SIG-M5 (cell line): ENCODE measurements around the gene FCER2.
"Not testable (repeated sequence)": the region's sequence is repeated elsewhere in the genome, so short reads cannot be mapped to it uniquely, and the experiment has no call there.

Source experiments
- DNase-seq: peaks from one replicate; lab custom pipeline; 2025; lab: John Stamatoyannopoulos, UW

Gene FCER2

GRCh38 chr19:7701654-7702457, at the start of gene FCER2:
Gene FCER2 (minus strand): TSS chr19:7702131. CDS start chr19:7699760, 2,371 bp downstream.
- no peak for DNase-seq

GRCh38 chr19:7751157-7751783, 49.3 kb upstream of the FCER2 start:
- DNase-seq: no peak

- DNase-seq: no peak
Measured at GRCh38 chr19:7748756-7749155, 46.8 kb upstream of the FCER2 start.

- DNase-seq: no peak
Measured at GRCh38 chr19:7748171-7748570, 46.2 kb upstream of the FCER2 start.

GRCh38 chr19:7746903-7747884, 45.3 kb upstream of the FCER2 start, which contains the start of gene CD209:
Gene CD209 (minus strand): TSS chr19:7747534. CDS start chr19:7747511, 23 bp downstream.
- DNase-seq: no peak

- not testable (repeated sequence) for DNase-seq
Measured at GRCh38 chr19:7746306-7746705, 44.4 kb upstream of the FCER2 start.

GRCh38 chr19:7744871-7745650, 43.1 kb upstream of the FCER2 start:
- no peak for DNase-seq

- no peak for DNase-seq
Measured at GRCh38 chr19:7744199-7744786, 42.4 kb upstream of the FCER2 start.

GRCh38 chr19:7743425-7743841, 41.5 kb upstream of the FCER2 start:
- no peak for DNase-seq

- DNase-seq: no peak
Measured at GRCh38 chr19:7742991-7743390, 41.1 kb upstream of the FCER2 start.

- no peak for DNase-seq
Measured at GRCh38 chr19:7742575-7742974, 40.6 kb upstream of the FCER2 start.

- no peak for DNase-seq
Measured at GRCh38 chr19:7740682-7741054, 38.7 kb upstream of the FCER2 start.

- DNase-seq: no peak
Measured at GRCh38 chr19:7739801-7740681, 38.1 kb upstream of the FCER2 start.

- no peak for DNase-seq
Measured at GRCh38 chr19:7739211-7739755, 37.4 kb upstream of the FCER2 start.

GRCh38 chr19:7738023-7738422, 36.1 kb upstream of the FCER2 start:
- DNase-seq: no peak

GRCh38 chr19:7737215-7737614, 35.3 kb upstream of the FCER2 start:
- DNase-seq: no peak

- DNase-seq: no peak
Measured at GRCh38 chr19:7736148-7736547, 34.2 kb upstream of the FCER2 start.

- DNase-seq: peak; percentile 46
Measured at GRCh38 chr19:7734220-7735203, 32.6 kb upstream of the FCER2 start.

GRCh38 chr19:7733376-7733775, 31.4 kb upstream of the FCER2 start:
- no peak for DNase-seq
